ENCODE data around the gene RNF121. TPM values are rescaled to one million over a fixed set of nuclear protein-coding genes. Genes with fewer than 3 reads are reported as not detected.

Gene RNF121
- total and polyA plus RNA-seq, 2 of the 13 experiments (the other 11 are each of a cell fraction or from before 2014, with no cell fraction given): 28.6 to 44.3 TPM

- no peak; the same call in 1 of the 2 replicates for TF ChIP-seq FOXC1 (CRISPR knock-in tag; IDR thresholded peaks at IDR 0.05; ENCODE audit: borderline replicate concordance)
- no peak for TF ChIP-seq NFYC (CRISPR knock-in tag; IDR thresholded peaks at IDR 0.05)
- TF ChIP-seq, protein P1, sequence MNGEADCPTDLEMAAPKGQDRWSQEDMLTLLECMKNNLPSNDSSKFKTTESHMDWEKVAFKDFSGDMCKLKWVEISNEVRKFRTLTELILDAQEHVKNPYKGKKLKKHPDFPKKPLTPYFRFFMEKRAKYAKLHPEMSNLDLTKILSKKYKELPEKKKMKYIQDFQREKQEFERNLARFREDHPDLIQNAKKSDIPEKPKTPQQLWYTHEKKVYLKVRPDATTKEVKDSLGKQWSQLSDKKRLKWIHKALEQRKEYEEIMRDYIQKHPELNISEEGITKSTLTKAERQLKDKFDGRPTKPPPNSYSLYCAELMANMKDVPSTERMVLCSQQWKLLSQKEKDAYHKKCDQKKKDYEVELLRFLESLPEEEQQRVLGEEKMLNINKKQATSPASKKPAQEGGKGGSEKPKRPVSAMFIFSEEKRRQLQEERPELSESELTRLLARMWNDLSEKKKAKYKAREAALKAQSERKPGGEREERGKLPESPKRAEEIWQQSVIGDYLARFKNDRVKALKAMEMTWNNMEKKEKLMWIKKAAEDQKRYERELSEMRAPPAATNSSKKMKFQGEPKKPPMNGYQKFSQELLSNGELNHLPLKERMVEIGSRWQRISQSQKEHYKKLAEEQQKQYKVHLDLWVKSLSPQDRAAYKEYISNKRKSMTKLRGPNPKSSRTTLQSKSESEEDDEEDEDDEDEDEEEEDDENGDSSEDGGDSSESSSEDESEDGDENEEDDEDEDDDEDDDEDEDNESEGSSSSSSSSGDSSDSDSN (CRISPR knock-in tag; IDR thresholded peaks at IDR 0.05): no peak
- TF ChIP-seq ELF3 (CRISPR knock-in tag; IDR thresholded peaks at IDR 0.05): peak; percentile 31; the same call in 1 of the 2 replicates
- TF ChIP-seq STAT6 (CRISPR knock-in tag; IDR thresholded peaks at IDR 0.05; ENCODE audit: borderline replicate concordance): 0 out of 2 replicates have a peak, but pooled peaks have one; percentile 17
- TF ChIP-seq MEF2D (CRISPR knock-in tag; IDR thresholded peaks at IDR 0.05): 0 out of 2 replicates have a peak, but pooled peaks have one; percentile 64
- TF ChIP-seq ZNF253 (CRISPR knock-in tag; IDR thresholded peaks at IDR 0.05; ENCODE audit: borderline replicate concordance): no peak
- no peak for TF ChIP-seq ZBTB4 (CRISPR knock-in tag; IDR thresholded peaks at IDR 0.05; ENCODE audit: borderline replicate concordance)
- TF ChIP-seq PLRG1 (conservative IDR thresholded peaks at IDR 0.05): no peak
- TF ChIP-seq DRAP1 (CRISPR knock-in tag; IDR thresholded peaks at IDR 0.05): no peak
- TF ChIP-seq ZNF891 (CRISPR knock-in tag; IDR thresholded peaks at IDR 0.05): 0 out of 2 replicates have a peak, but pooled peaks have one; percentile 48
- TF ChIP-seq ZNF331 (CRISPR knock-in tag; IDR thresholded peaks at IDR 0.05): no peak
- no peak for TF ChIP-seq GPBP1L1 (CRISPR knock-in tag; IDR thresholded peaks at IDR 0.05)
- no peak for TF ChIP-seq MTF2 (CRISPR knock-in tag; IDR thresholded peaks at IDR 0.05; ENCODE audit: borderline replicate concordance)
- no peak for TF ChIP-seq ZNF121 (CRISPR knock-in tag; IDR thresholded peaks at IDR 0.05)
- TF ChIP-seq MAF1 (CRISPR knock-in tag; IDR thresholded peaks at IDR 0.05; ENCODE audit: borderline replicate concordance): no peak
- no peak for TF ChIP-seq ADNP (CRISPR knock-in tag; IDR thresholded peaks at IDR 0.05)
- no peak for TF ChIP-seq RAD51 (IDR thresholded peaks at IDR 0.05; ENCODE audit: borderline replicate concordance)
- TF ChIP-seq NFKB2 (CRISPR knock-in tag; IDR thresholded peaks at IDR 0.05; ENCODE audit: borderline replicate concordance): peak; percentile 37; the same call in 1 of the 2 replicates
Observed at GRCh38 chr11:71927820-71928736, 768 bp upstream of the RNF121 start, which contains the start of gene XNDC1N (continued).

All from HepG2 (cell line).